Skin epidermis (tissue), 12 donors: ENCODE results near the gene ZNF83.

Experiments
- H3K27ac ChIP-seq, 21 experiments: fragments of 200-600 bp; sonication (generic) in 11 of 21; one replicate each; pipeline ENCODE4 v1.5.0; 2020; ENCODE audit warnings: mild to moderate bottlenecking in 3 of 21, inconsistent platforms in 2 of 21, moderate library complexity in 2 of 21
- H3K4me3 ChIP-seq, 7 experiments: fragments of 200-600 bp; sonication (generic) in 2 of 7; one replicate each; pipeline ENCODE4 v1.5.0; 2020; ENCODE audit warnings: inconsistent platforms in 2 of 7, mild to moderate bottlenecking in 2 of 7, moderate library complexity in 1 of 7

The ZNF83 gene

GRCh38 chr19:52585604-52586003, 52.6 kb downstream of the ZNF83 start:
- Histone ChIP-seq H3K27ac (peak overlapping the region in 1 of 21 experiments; percentile 18), H3K4me3 (no peak overlapping the region)

- peak overlapping the region in 2 of 7 experiments; percentile 2 to 26 for H3K4me3 ChIP-seq
- peak overlapping the region in 2 of 21 experiments; percentile 18 to 37 for H3K27ac ChIP-seq
Observed at GRCh38 chr19:52584736-52585440, 53.3 kb downstream of the ZNF83 start.

GRCh38 chr19:52570000-52570861, 67.9 kb downstream of the ZNF83 start, which contains the start of gene ZNF701:
ZNF701 (plus strand) TSS chr19:52570287; CDS start chr19:52574148, 3,861 bp downstream.
- H3K4me3 ChIP-seq = peak within 1 kb of the TSS; percentile 43 to 81 (median 67)

GRCh38 chr19:52569638-52569999, 68.5 kb downstream of the ZNF83 start:
- peak overlapping the region; percentile 43 to 81 (median 67) for H3K4me3 ChIP-seq
- peak overlapping the region in 18 of 21 experiments; percentile 37 to 93 (median 82) for H3K27ac ChIP-seq

More at GRCh38 chr19:52570000-52570861, 67.9 kb downstream of the ZNF83 start, which contains the start of gene ZNF701:
- H3K27ac ChIP-seq = peak within 1 kb of the TSS; percentile 17 to 93 (median 83)

GRCh38 chr19:52567921-52568320, 70.2 kb downstream of the ZNF83 start:
- Histone ChIP-seq H3K27ac (no peak overlapping the region), H3K4me3 (no peak overlapping the region)

- Histone ChIP-seq H3K4me3 (no peak overlapping the region), H3K27ac (no peak overlapping the region)
Observed at GRCh38 chr19:52566588-52566987, 71.6 kb downstream of the ZNF83 start.

- no peak overlapping the region for H3K4me3 ChIP-seq
- H3K27ac ChIP-seq = no peak overlapping the region
Observed at GRCh38 chr19:52566121-52566520, 72.0 kb downstream of the ZNF83 start.
